Upper lobe of right lung (tissue), 1 donor: Measurements from ENCODE around the gene RHBDD2. TPM values are rescaled to one million over a fixed set of nuclear protein-coding genes. Genes with fewer than 3 reads are reported as not detected.
"Not testable (repeated sequence)": the region's sequence is repeated elsewhere in the genome, so short reads cannot be mapped to it uniquely, and the experiment has no call there.

Source experiments
- ATAC-seq: fragments of 200-7000 bp; cut with Tn5 transposase; one replicate; pipeline ENCODE4 v1.9.1; 2020; ENCODE audit warnings: mild to moderate bottlenecking, moderate library complexity
- DNase-seq: peaks from one replicate; pipeline ENCODE4 v3.0.0-alpha.2; 2020
- H3K27ac ChIP-seq: fragments of 200-600 bp; one replicate; pipeline ENCODE4 v1.8.0; 2022
- H3K27me3 ChIP-seq: fragments of 200-600 bp; one replicate; pipeline ENCODE4 v1.8.0; 2022; ENCODE audit warnings: mild to moderate bottlenecking
- H3K36me3 ChIP-seq: fragments of 200-600 bp; one replicate; pipeline ENCODE4 v1.8.0; 2022
- H3K4me1 ChIP-seq: fragments of 200-600 bp; one replicate; pipeline ENCODE4 v1.8.0; 2022
- H3K4me3 ChIP-seq: fragments of 200-600 bp; one replicate; pipeline ENCODE4 v1.8.0; 2022; ENCODE audit warnings: mild to moderate bottlenecking
- H3K9me3 ChIP-seq: fragments of 200-600 bp; one replicate; pipeline ENCODE4 v1.8.0; 2022
- intact Hi-C: fragments of 100-400 bp; cut with DNase I; formaldehyde crosslinking; loops from one replicate; pipeline ENCODE4 v1.11.0; 2022
- total RNA-seq: library from RNA; stranded (reverse); fragmentation: NEBNext Ultra II Directional; extraction: Animal tissue kit (Norgen Biotek cat#: 25700); gene quantifications from one replicate; pipeline ENCODE4 v1.2.1, GENCODE V29; 2021
- TF ChIP-seq, protein P1 (sequence below): fragments of 200-600 bp; IDR thresholded peaks from one replicate; pipeline ENCODE4 v1.8.0; 2022; ENCODE audit warnings: antibody characterized with exemption
- donor health status: DM: no; HTN: yes; CAD: no; lungs with severe emphysema.

Gene RHBDD2
- total RNA-seq, 1 donor from 2014 or later, result 68.6 TPM

DNA sequence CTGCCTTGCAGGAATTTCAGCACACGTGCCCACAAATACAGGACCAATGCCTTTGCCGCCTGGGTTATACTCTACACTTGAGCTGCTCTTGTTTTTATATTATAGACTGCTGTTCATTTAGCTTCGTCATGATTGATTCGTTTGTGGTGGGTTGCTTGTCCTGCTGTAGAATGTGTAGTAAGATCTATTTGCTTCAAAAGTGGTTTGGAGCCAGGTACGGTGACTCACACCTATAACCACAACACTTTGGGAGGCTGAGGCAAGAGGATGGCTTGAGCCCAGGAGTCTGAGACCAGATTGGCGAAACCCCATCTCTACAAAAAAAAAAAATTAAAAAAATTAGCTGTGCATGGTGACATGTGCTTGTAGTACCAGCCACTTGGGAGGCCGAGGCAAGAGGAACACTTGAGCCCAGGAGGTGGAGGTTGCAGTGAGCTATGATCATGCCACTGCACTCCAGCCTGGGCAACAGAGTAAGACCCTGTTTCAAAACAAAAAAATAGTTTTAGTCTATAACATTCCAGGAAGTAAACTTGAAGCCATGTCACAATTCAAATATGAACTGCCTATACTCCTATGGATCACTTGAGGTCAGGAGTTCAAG, 9.0 kb upstream of the RHBDD2 start:
- TF ChIP-seq, protein P1, sequence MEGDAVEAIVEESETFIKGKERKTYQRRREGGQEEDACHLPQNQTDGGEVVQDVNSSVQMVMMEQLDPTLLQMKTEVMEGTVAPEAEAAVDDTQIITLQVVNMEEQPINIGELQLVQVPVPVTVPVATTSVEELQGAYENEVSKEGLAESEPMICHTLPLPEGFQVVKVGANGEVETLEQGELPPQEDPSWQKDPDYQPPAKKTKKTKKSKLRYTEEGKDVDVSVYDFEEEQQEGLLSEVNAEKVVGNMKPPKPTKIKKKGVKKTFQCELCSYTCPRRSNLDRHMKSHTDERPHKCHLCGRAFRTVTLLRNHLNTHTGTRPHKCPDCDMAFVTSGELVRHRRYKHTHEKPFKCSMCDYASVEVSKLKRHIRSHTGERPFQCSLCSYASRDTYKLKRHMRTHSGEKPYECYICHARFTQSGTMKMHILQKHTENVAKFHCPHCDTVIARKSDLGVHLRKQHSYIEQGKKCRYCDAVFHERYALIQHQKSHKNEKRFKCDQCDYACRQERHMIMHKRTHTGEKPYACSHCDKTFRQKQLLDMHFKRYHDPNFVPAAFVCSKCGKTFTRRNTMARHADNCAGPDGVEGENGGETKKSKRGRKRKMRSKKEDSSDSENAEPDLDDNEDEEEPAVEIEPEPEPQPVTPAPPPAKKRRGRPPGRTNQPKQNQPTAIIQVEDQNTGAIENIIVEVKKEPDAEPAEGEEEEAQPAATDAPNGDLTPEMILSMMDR, result no peak
- no peaks in the 10 kb centered on the region for H3K27me3 ChIP-seq
- no peaks in the 10 kb centered on the region for H3K36me3 ChIP-seq
- ATAC-seq (no peak), DNase-seq (no peak)
- no peak overlapping the region for H3K27ac ChIP-seq
- no peak overlapping the region for H3K4me3 ChIP-seq
- no peaks in the 10 kb centered on the region for H3K9me3 ChIP-seq
- intact Hi-C loops, result loop anchor here (5.0 kb wide), 1 partner anchor 152 kb away; no protein-coding TSS in a partner anchor
- peaks cover 13% of the 10 kb centered on the region for H3K4me1 ChIP-seq

DNA sequence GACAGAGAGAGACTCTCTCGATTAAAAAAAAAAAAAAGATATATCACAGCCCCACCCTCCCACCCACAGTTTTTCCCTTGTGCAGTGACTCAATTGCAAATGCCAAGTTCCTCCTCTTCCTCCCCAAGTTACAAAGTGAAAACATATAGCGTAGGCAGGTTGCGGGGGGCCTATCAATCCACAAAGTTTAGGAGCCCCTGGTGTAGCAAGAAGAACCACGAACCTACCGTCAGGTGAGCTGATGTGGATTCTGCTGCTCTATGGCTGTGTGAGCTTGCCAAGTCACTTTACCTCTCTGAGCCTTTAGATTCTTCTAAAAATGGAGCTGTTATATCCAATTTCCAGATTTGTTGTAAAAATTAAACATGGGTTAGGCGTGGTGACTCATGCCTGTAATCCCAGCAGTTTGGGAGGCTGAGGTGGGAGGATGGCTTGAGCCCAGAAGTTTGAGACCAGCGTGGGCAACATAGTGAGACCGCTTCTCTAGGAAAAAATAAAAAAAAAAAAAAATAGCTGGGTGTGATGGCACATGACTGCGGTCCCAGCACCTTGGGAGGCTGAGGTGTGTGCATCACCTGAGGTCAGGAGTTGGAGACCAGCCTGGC, 8.2 kb upstream of the RHBDD2 start:
- Histone ChIP-seq H3K27me3 (no peaks in the 10 kb centered on the region), H3K27ac (no peak overlapping the region), H3K36me3 (no peaks in the 10 kb centered on the region), H3K9me3 (no peaks in the 10 kb centered on the region), H3K4me3 (no peak overlapping the region), H3K4me1 (peaks cover 13% of the 10 kb centered on the region)
- ATAC-seq (peak; percentile 5), DNase-seq (no peak)
- intact Hi-C loops, result no loop called here
- TF ChIP-seq, protein P1, result no peak

DNA sequence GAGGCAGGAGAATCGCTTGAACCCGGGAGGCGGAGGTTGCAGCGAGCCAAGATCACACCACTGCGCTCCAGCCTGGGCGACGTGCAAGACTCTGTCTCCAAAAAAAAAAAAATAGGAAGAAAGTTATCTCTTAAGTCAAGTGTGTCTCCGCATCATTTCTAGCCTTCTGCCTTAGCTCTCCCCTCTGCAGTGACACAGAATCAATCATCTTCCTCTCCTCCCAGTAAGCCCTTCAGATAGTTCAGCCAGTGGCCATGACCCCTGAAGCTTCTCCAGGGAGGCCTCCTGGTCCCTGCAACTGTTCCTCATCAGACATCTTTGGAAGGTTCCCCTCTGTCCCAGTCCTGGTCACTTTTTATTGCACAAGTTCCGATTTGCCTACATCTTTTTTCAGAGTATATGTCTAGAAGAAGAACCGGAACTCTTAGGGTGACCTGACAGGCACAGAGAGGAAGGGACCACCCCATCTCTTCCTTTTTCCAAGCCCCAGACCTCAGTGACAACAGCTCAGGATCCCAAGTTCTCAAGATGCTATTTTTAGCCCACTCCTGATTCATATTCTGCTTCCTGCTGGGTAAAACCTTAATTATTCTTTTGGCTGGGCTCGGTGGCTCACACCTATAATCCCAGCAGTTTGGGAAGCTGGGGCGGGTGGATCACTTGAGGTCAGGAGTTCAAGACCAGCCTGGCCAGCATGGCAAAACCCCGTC, 6.6 kb upstream of the RHBDD2 start:
- TF ChIP-seq, protein P1, result no peak
- no peaks in the 10 kb centered on the region for H3K27me3 ChIP-seq
- no peaks in the 10 kb centered on the region for H3K36me3 ChIP-seq
- ATAC-seq (peak; percentile 80), DNase-seq (no peak)
- peak overlapping the region; percentile 14 for H3K27ac ChIP-seq
- intact Hi-C loops, result no loop called here
- H3K9me3 ChIP-seq, result no peaks in the 10 kb centered on the region
- no peak overlapping the region for H3K4me3 ChIP-seq
- H3K4me1 ChIP-seq, result peaks cover 7% of the 10 kb centered on the region

DNA sequence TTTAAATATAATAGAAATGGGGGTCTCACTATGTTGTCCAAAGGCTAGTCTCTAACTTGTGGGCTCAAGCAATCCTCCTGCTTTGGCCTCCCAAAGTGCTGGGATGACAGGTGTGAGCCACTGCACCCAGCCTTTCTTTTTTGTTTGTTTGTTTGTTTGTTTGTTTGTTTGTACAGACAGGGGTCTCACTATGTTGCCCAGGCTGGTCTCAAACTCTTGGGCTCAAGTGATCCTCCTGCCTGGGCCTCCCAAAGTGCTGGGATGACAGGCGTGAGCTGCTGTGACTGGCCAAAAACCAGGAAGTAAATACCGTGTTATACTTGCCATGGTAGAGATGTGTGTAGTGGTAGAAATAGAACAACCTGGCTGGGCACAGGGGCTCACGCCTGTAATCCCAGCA, 4.7 kb upstream of the RHBDD2 start:
- H3K27me3 ChIP-seq, ATAC-seq, H3K27ac ChIP-seq, DNase-seq, H3K36me3 ChIP-seq, H3K9me3 ChIP-seq, H3K4me3 ChIP-seq, intact Hi-C loops: not testable (repeated sequence)
- H3K4me1 ChIP-seq, result peaks cover 15% of the 10 kb centered on the region

DNA sequence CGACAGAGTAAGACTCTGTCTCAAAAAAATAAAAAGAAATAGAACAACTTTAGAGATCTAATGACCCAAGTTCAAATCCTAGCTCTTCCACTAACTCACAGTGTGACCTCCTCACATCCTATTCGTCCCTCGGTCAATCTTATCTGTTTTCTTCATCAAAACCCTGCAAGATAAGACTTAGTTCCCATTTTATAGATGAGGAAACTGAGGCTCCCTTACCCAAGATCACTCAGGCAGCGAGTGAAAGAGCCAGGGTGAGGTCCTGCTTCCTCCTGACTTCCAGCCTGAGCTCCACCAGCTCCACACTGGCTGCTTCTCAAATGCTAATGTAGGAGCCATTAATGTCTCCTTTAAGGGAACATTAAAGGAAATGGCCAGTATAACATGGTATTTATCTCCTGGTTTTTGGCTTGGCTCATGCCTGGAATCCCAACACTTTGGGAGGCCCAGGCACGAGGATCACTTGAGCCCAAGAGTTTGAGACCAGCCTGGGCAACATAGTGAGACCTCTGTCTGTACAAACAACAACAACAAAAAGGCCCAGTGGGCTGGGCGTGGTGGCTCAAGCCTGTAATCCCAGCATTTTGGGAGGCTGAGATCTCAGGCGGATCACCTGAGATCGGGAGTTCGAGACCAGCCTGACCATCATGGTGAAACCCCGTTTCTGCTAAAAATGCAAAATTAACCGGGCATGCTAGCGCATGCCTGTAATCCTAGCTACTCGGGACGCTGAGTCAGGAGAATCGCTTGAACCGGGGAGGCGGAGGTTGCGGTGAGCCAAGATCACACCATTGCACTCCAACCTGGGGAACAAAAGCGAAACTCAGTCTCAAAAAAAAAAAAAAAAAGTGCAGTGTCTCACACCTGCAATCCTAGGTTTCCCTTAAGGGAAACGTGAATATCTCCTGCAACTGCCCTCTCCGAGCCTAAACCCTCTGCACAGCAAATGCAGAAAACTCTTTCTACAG, 3.4 kb upstream of the RHBDD2 start:
- peaks cover 22% of the 10 kb centered on the region for H3K4me1 ChIP-seq
- TF ChIP-seq, protein P1, result no peak
- no peak overlapping the region for H3K4me3 ChIP-seq
- no peaks in the 10 kb centered on the region for H3K36me3 ChIP-seq
- no peak for ATAC-seq
- DNase-seq, result no peak
- no peaks in the 10 kb centered on the region for H3K9me3 ChIP-seq
- intact Hi-C loops, result no loop called here
- no peak overlapping the region for H3K27ac ChIP-seq
- no peaks in the 10 kb centered on the region for H3K27me3 ChIP-seq
